ENCODE measurements around the gene CLK1.

The CLK1 gene

GRCh38 chr2:200850512-200851256 lies 13.8 kb downstream of the CLK1 start:
- DNase-seq (ENCODE audit: extremely low read depth, low read depth), result no peak
- TF ChIP-seq CTCF (IDR thresholded peaks at IDR 0.05; ENCODE audit: low read depth, low read length), result no peak

- no peak for TF ChIP-seq CTCF (IDR thresholded peaks at IDR 0.05; ENCODE audit: low read depth, low read length)
- no peak for DNase-seq (ENCODE audit: extremely low read depth, low read depth)
Measured at GRCh38 chr2:200847939-200848338, 16.5 kb downstream of the CLK1 start.

GRCh38 chr2:200847269-200847668 lies 17.2 kb downstream of the CLK1 start:
- no peak for TF ChIP-seq CTCF (IDR thresholded peaks at IDR 0.05; ENCODE audit: low read depth, low read length)
- DNase-seq (ENCODE audit: extremely low read depth, low read depth), result no peak

GRCh38 chr2:200845669-200846325 lies 18.7 kb downstream of the CLK1 start:
- TF ChIP-seq CTCF (IDR thresholded peaks at IDR 0.05; ENCODE audit: low read depth, low read length), result no peak
- no peak for DNase-seq (ENCODE audit: extremely low read depth, low read depth)

- no peak for TF ChIP-seq CTCF (IDR thresholded peaks at IDR 0.05; ENCODE audit: low read depth, low read length)
- no peak for DNase-seq (ENCODE audit: extremely low read depth, low read depth)
Measured at GRCh38 chr2:200845194-200845593, 19.3 kb downstream of the CLK1 start.

- no peak for TF ChIP-seq CTCF (IDR thresholded peaks at IDR 0.05; ENCODE audit: low read depth, low read length)
- DNase-seq (ENCODE audit: extremely low read depth, low read depth), result no peak
Measured at GRCh38 chr2:200843993-200844948, 20.2 kb downstream of the CLK1 start.
